ENCODE measurements around the gene IKZF3. TPM values are rescaled to one million over a fixed set of nuclear protein-coding genes. Genes with fewer than 3 reads are reported as not detected.

IKZF3 gene
- total and polyA plus RNA-seq, 10 of the 15 experiments (the other 5 are each of a cell fraction or from before 2014, with no cell fraction given): 5.5 to 98.2 (median 47.6) TPM

DNA sequence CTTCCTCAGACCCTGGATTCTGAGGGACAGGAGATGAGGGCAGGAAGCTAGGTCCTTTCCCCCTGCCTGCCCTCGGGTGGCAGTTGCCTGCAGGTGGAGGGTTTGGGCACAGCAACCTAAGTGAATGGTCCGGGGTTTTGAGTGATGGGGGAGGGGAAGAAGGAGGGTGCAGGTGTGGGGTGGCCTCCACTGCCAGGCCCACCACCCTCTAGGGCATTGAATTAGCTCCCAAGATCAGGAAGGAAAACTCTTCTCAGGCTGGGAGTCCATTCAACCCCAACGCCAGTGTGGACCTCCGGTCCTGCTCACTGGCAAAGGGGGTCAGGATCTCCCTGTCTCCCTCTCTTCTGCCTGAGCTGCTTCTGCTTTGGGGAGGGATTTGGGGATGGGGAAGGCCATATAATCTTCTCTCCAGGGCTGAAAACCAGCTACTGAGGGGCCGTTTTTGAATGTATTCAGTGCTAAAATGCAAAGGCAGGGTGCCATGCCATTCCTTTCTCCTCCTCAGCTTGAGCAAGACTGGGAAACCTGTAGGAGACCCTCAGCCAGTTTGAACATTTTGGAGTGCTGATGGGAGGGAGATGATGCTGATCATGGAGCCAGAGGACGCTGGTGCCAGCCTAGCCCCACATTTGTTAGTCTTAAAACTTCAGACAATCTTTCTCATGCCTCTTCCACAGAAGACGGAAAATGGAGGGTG, 107.6 kb downstream of the IKZF3 start (continued):
- no peak for TF ChIP-seq NR2C2 (IDR thresholded peaks at IDR 0.05; ENCODE audit: borderline replicate concordance, control insufficient read depth, insufficient read length, low read depth)
- TF ChIP-seq ATF2 (IDR thresholded peaks at IDR 0.05; ENCODE audit: low read length): no peak
- TF ChIP-seq, protein P1, sequence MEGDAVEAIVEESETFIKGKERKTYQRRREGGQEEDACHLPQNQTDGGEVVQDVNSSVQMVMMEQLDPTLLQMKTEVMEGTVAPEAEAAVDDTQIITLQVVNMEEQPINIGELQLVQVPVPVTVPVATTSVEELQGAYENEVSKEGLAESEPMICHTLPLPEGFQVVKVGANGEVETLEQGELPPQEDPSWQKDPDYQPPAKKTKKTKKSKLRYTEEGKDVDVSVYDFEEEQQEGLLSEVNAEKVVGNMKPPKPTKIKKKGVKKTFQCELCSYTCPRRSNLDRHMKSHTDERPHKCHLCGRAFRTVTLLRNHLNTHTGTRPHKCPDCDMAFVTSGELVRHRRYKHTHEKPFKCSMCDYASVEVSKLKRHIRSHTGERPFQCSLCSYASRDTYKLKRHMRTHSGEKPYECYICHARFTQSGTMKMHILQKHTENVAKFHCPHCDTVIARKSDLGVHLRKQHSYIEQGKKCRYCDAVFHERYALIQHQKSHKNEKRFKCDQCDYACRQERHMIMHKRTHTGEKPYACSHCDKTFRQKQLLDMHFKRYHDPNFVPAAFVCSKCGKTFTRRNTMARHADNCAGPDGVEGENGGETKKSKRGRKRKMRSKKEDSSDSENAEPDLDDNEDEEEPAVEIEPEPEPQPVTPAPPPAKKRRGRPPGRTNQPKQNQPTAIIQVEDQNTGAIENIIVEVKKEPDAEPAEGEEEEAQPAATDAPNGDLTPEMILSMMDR (IDR thresholded peaks at IDR 0.05 in 2 of 3, conservative IDR thresholded peaks at IDR 0.05 in 1 of 3; ENCODE audit: control insufficient read depth in 2 of 3, extremely low read depth in 1 of 3, insufficient read depth in 1 of 3, low read depth in 3 of 3, low read length in 3 of 3): 0 out of 6 replicates have a peak, but pooled peaks of 1 of the 3 experiments have one; percentile 4
- peak; percentile 79 for TF ChIP-seq IKZF1 (conservative IDR thresholded peaks at IDR 0.05)
- TF ChIP-seq TBL1XR1 (IDR thresholded peaks at IDR 0.05; ENCODE audit: low read depth, low read length): no peak
- no peak for TF ChIP-seq ZNF384 (IDR thresholded peaks at IDR 0.05; ENCODE audit: borderline replicate concordance, low read depth, low read length)
- peak; percentile 62; the same call in 1 of the 2 replicates for TF ChIP-seq SMARCA5 (IDR thresholded peaks at IDR 0.05)
- TF ChIP-seq, protein P2, sequence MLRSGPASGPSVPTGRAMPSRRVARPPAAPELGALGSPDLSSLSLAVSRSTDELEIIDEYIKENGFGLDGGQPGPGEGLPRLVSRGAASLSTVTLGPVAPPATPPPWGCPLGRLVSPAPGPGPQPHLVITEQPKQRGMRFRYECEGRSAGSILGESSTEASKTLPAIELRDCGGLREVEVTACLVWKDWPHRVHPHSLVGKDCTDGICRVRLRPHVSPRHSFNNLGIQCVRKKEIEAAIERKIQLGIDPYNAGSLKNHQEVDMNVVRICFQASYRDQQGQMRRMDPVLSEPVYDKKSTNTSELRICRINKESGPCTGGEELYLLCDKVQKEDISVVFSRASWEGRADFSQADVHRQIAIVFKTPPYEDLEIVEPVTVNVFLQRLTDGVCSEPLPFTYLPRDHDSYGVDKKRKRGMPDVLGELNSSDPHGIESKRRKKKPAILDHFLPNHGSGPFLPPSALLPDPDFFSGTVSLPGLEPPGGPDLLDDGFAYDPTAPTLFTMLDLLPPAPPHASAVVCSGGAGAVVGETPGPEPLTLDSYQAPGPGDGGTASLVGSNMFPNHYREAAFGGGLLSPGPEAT (IDR thresholded peaks at IDR 0.05; ENCODE audit: low read depth): no peak
- no peak for TF ChIP-seq MLLT1 (IDR thresholded peaks at IDR 0.05)
- TF ChIP-seq HDAC6 (IDR thresholded peaks at IDR 0.05; ENCODE audit: unreplicated experiment): no peak
- no peak for TF ChIP-seq NFIC (IDR thresholded peaks at IDR 0.05; ENCODE audit: low read depth, low read length)
- TF ChIP-seq, protein P3, sequence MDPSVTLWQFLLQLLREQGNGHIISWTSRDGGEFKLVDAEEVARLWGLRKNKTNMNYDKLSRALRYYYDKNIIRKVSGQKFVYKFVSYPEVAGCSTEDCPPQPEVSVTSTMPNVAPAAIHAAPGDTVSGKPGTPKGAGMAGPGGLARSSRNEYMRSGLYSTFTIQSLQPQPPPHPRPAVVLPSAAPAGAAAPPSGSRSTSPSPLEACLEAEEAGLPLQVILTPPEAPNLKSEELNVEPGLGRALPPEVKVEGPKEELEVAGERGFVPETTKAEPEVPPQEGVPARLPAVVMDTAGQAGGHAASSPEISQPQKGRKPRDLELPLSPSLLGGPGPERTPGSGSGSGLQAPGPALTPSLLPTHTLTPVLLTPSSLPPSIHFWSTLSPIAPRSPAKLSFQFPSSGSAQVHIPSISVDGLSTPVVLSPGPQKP (IDR thresholded peaks at IDR 0.05; ENCODE audit: low read depth, low read length): 0 out of 2 replicates have a peak, but pooled peaks have one; percentile 27
- no peak for TF ChIP-seq STAT1 (conservative IDR thresholded peaks at IDR 0.05)
- TF ChIP-seq PML (IDR thresholded peaks at IDR 0.05; ENCODE audit: low read length): no peak; the same call in 1 of the 2 replicates
- TF ChIP-seq RB1 (IDR thresholded peaks at IDR 0.05; ENCODE audit: borderline replicate concordance): no peak
- TF ChIP-seq, protein P4, sequence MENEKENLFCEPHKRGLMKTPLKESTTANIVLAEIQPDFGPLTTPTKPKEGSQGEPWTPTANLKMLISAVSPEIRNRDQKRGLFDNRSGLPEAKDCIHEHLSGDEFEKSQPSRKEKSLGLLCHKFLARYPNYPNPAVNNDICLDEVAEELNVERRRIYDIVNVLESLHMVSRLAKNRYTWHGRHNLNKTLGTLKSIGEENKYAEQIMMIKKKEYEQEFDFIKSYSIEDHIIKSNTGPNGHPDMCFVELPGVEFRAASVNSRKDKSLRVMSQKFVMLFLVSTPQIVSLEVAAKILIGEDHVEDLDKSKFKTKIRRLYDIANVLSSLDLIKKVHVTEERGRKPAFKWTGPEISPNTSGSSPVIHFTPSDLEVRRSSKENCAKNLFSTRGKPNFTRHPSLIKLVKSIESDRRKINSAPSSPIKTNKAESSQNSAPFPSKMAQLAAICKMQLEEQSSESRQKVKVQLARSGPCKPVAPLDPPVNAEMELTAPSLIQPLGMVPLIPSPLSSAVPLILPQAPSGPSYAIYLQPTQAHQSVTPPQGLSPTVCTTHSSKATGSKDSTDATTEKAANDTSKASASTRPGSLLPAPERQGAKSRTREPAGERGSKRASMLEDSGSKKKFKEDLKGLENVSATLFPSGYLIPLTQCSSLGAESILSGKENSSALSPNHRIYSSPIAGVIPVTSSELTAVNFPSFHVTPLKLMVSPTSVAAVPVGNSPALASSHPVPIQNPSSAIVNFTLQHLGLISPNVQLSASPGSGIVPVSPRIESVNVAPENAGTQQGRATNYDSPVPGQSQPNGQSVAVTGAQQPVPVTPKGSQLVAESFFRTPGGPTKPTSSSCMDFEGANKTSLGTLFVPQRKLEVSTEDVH (IDR thresholded peaks at IDR 0.05; ENCODE audit: low read depth, partially characterized antibody): no peak
- no peak for TF ChIP-seq NFYA (IDR thresholded peaks at IDR 0.05; ENCODE audit: borderline replicate concordance, low read depth, low read length)
- no peak for TF ChIP-seq NBN (IDR thresholded peaks at IDR 0.05)
